ENCODE results near the gene TAAR1. TPM values are rescaled to one million over a fixed set of nuclear protein-coding genes. Genes with fewer than 3 reads are reported as not detected.
A peak's percentile ranks its signal among the peaks of the same experiment; 100 is the strongest.

TAAR1 gene
- polyA plus RNA-seq, 1 donor (not counting 4 experiments of a cell fraction or from before 2014, with no cell fraction given) = not detected

- Histone ChIP-seq H3K9ac (ENCODE audit: control insufficient read depth, extremely low read depth, insufficient read depth, low read length) (no peak overlapping the region), H4K20me1 (ENCODE audit: control insufficient read depth, extremely low read depth, insufficient read depth, low read length) (no peaks in the 10 kb centered on the region), H3K9me3 (ENCODE audit: control insufficient read depth, low read depth, low read length) (no peaks in the 10 kb centered on the region), H3K79me2 (ENCODE audit: control insufficient read depth, insufficient read depth, low read length) (no peaks in the 10 kb centered on the region), H3K27me3 (ENCODE audit: control insufficient read depth, extremely low read depth, insufficient read depth, low read length) (no peaks in the 10 kb centered on the region), H2AFZ (ENCODE audit: control insufficient read depth, low read length) (no peak overlapping the region), H3K4me2 (ENCODE audit: control insufficient read depth, extremely low read depth, insufficient read depth, low read depth, low read length) (peak overlapping the region; percentile 25), H3K9me1 (ENCODE audit: control insufficient read depth, extremely low read depth, insufficient read depth, low read length) (no peaks in the 10 kb centered on the region), H3K4me3 (ENCODE audit: control insufficient read depth in 2 of 3, extremely low read depth in 1 of 3, insufficient read depth in 2 of 3, low read depth in 1 of 3, low read length in 3 of 3) (peak overlapping the region; percentile 6 to 22 (median 11)), H3K27ac (ENCODE audit: control insufficient read depth, insufficient read depth, low read length) (no peak overlapping the region), H3K4me1 (ENCODE audit: control insufficient read depth, extremely low read depth, insufficient read depth, low read length) (peaks cover 22% of the 10 kb centered on the region), H3K36me3 (ENCODE audit: control insufficient read depth in 2 of 2, extremely low read depth in 1 of 2, insufficient read depth in 2 of 2, low read length in 2 of 2) (no peaks in the 10 kb centered on the region)
- FAIRE-seq (no peak), DNase-seq (ENCODE audit: low read depth, low spot score) (no peak)
- no peak for TF ChIP-seq EZH2 (IDR thresholded peaks at IDR 0.05; ENCODE audit: low read length)
- TF ChIP-seq, protein P1, sequence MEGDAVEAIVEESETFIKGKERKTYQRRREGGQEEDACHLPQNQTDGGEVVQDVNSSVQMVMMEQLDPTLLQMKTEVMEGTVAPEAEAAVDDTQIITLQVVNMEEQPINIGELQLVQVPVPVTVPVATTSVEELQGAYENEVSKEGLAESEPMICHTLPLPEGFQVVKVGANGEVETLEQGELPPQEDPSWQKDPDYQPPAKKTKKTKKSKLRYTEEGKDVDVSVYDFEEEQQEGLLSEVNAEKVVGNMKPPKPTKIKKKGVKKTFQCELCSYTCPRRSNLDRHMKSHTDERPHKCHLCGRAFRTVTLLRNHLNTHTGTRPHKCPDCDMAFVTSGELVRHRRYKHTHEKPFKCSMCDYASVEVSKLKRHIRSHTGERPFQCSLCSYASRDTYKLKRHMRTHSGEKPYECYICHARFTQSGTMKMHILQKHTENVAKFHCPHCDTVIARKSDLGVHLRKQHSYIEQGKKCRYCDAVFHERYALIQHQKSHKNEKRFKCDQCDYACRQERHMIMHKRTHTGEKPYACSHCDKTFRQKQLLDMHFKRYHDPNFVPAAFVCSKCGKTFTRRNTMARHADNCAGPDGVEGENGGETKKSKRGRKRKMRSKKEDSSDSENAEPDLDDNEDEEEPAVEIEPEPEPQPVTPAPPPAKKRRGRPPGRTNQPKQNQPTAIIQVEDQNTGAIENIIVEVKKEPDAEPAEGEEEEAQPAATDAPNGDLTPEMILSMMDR (optimal IDR thresholded peaks at IDR 0.05 in 1 of 3, IDR thresholded peaks at IDR 0.05 in 1 of 3, conservative IDR thresholded peaks at IDR 0.05 in 1 of 3; ENCODE audit: extremely low read depth in 1 of 3, insufficient read depth in 2 of 3, low read length in 3 of 3) = no peak
- dilution Hi-C loops (cut with MboI; ENCODE audit: extremely low pct_ligation_motif_present, low sequenced_read_pairs) = no loop called here
These were observed 26.0 kb upstream of the TAAR1 start for GRCh38 chr6:132685009-132685408.

- no peaks in the 10 kb centered on the region for H3K9me3 ChIP-seq (ENCODE audit: control insufficient read depth, low read depth, low read length)
- H3K9ac ChIP-seq (ENCODE audit: control insufficient read depth, extremely low read depth, insufficient read depth, low read length) = no peak overlapping the region
- no peak overlapping the region for H3K4me3 ChIP-seq (ENCODE audit: control insufficient read depth in 2 of 3, extremely low read depth in 1 of 3, insufficient read depth in 2 of 3, low read depth in 1 of 3, low read length in 3 of 3)
- H2AFZ ChIP-seq (ENCODE audit: control insufficient read depth, low read length) = no peak overlapping the region
- no peaks in the 10 kb centered on the region for H3K9me1 ChIP-seq (ENCODE audit: control insufficient read depth, extremely low read depth, insufficient read depth, low read length)
- DNase-seq (ENCODE audit: low read depth, low spot score) (no peak), FAIRE-seq (peak; percentile 70)
- peaks cover 22% of the 10 kb centered on the region for H3K4me1 ChIP-seq (ENCODE audit: control insufficient read depth, extremely low read depth, insufficient read depth, low read length)
- dilution Hi-C loops (cut with MboI; ENCODE audit: extremely low pct_ligation_motif_present, low sequenced_read_pairs) = no loop called here
- H3K4me2 ChIP-seq (ENCODE audit: control insufficient read depth, extremely low read depth, insufficient read depth, low read depth, low read length) = peak overlapping the region; percentile 29
- H3K36me3 ChIP-seq (ENCODE audit: control insufficient read depth in 2 of 2, extremely low read depth in 1 of 2, insufficient read depth in 2 of 2, low read length in 2 of 2) = no peaks in the 10 kb centered on the region
- TF ChIP-seq, protein P1 (optimal IDR thresholded peaks at IDR 0.05 in 1 of 3, IDR thresholded peaks at IDR 0.05 in 1 of 3, conservative IDR thresholded peaks at IDR 0.05 in 1 of 3; ENCODE audit: extremely low read depth in 1 of 3, insufficient read depth in 2 of 3, low read length in 3 of 3) = no peak
- no peak for TF ChIP-seq EZH2 (IDR thresholded peaks at IDR 0.05; ENCODE audit: low read length)
- no peaks in the 10 kb centered on the region for H3K27me3 ChIP-seq (ENCODE audit: control insufficient read depth, extremely low read depth, insufficient read depth, low read length)
- no peaks in the 10 kb centered on the region for H4K20me1 ChIP-seq (ENCODE audit: control insufficient read depth, extremely low read depth, insufficient read depth, low read length)
- no peaks in the 10 kb centered on the region for H3K79me2 ChIP-seq (ENCODE audit: control insufficient read depth, insufficient read depth, low read length)
- H3K27ac ChIP-seq (ENCODE audit: control insufficient read depth, insufficient read depth, low read length) = peak overlapping the region; percentile 67
These were observed 25.3 kb upstream of the TAAR1 start for GRCh38 chr6:132684272-132684671.
